Fibroblast of mammary gland (primary cell): ENCODE measurements around the gene ACTR6.

ENCODE experiments used
- DNase-seq: peaks from one replicate; pipeline ENCODE4 v3.0.0-alpha.2; 2010; ENCODE audit warnings: low read depth
- H3K4me3 ChIP-seq: 2 replicates; pipeline ENCODE4 v1.5.1; 2011; ENCODE audit warnings: low read depth, mild to moderate bottlenecking, low read length, moderate library complexity; ENCODE audit not compliant: control insufficient read depth
- TF ChIP-seq, protein P1 (sequence below): conservative IDR thresholded peaks from 2 replicates; pipeline ENCODE4 v1.5.1; 2011; ENCODE audit warnings: low read depth, low read length, inconsistent platforms; ENCODE audit not compliant: control insufficient read depth, insufficient read depth

ACTR6 gene

DNA sequence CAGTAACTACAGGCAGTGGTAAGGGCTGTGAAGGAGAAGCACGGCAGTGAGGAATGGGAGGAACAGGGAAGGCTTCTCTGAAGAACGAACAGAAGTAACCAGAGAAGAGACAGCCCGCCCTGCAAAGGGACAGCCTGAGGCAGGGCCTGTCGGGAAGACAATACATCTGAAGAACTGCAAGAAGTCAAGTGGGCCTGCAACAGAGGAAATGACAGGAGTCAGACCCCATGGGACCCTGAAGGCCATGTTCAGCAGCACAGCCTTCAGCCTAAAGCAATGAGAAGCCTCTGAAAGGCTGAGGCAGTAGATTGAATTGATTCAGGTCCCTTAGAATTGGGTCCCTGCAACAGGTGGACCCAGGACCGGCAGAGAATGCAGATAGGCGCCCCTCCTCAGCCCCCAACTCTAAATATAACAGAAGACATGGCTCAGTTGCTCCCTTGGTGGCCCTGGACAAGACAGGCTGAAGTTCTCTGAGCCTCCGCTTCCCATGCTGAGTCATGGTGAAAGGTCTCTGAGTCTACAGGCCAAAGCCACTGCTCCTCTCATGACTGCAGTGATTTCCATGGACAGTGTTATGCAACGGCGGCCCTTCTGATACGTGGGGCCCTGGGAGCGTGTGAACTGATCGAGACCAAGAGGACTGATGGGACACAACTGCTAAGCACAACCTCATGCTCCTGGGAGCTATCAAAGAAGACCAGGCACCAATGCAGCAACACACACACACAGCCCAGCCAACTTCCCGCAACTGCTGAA, 10.8 kb upstream of the ACTR6 start:
- TF ChIP-seq, protein P1, sequence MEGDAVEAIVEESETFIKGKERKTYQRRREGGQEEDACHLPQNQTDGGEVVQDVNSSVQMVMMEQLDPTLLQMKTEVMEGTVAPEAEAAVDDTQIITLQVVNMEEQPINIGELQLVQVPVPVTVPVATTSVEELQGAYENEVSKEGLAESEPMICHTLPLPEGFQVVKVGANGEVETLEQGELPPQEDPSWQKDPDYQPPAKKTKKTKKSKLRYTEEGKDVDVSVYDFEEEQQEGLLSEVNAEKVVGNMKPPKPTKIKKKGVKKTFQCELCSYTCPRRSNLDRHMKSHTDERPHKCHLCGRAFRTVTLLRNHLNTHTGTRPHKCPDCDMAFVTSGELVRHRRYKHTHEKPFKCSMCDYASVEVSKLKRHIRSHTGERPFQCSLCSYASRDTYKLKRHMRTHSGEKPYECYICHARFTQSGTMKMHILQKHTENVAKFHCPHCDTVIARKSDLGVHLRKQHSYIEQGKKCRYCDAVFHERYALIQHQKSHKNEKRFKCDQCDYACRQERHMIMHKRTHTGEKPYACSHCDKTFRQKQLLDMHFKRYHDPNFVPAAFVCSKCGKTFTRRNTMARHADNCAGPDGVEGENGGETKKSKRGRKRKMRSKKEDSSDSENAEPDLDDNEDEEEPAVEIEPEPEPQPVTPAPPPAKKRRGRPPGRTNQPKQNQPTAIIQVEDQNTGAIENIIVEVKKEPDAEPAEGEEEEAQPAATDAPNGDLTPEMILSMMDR = no peak
- no peak for DNase-seq
- H3K4me3 ChIP-seq = no peak overlapping the region

DNA sequence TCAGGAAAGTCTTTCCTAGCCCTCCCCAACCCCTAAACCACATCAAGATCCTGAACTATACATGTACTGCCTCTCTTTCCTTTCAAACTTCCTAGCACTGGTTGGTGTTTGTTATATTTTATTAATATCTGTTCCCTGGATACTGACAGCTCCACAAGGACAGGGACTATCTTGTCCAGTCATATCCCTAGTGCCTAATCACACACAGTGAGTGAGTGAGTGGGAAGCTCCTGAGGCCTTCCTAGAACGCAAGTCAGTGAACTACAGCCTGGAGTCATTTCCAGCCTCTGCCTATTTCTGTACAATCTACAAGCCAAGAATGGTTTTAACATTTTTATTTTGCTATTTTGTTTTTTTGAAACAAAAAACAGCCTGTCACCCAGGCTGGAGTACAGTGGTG, 7.5 kb upstream of the ACTR6 start:
- TF ChIP-seq, protein P1 = no peak
- H3K4me3 ChIP-seq = no peak overlapping the region
- DNase-seq = no peak

GRCh38 chr12:100197486-100197885, 3.1 kb upstream of the ACTR6 start:
- TF ChIP-seq, protein P1 = no peak
- DNase-seq = no peak
- no peak overlapping the region for H3K4me3 ChIP-seq

DNA sequence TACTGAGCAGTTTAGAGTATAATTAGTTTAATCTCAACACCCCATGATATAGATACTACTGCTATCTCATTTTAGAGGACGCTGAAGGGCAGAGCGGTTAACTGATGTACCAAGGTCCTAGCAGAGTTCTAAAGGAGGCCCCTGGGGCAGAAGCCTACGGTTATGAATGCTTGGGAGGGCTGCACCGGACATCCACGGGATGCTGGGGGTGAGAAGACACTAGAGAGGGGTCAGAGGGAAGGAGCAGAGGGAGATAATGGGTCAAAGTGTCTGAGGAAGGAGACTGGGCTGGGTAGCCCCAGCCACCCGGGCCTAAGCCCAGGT, 1.6 kb upstream of the ACTR6 start:
- no peak for DNase-seq
- TF ChIP-seq, protein P1 = no peak

DNA sequence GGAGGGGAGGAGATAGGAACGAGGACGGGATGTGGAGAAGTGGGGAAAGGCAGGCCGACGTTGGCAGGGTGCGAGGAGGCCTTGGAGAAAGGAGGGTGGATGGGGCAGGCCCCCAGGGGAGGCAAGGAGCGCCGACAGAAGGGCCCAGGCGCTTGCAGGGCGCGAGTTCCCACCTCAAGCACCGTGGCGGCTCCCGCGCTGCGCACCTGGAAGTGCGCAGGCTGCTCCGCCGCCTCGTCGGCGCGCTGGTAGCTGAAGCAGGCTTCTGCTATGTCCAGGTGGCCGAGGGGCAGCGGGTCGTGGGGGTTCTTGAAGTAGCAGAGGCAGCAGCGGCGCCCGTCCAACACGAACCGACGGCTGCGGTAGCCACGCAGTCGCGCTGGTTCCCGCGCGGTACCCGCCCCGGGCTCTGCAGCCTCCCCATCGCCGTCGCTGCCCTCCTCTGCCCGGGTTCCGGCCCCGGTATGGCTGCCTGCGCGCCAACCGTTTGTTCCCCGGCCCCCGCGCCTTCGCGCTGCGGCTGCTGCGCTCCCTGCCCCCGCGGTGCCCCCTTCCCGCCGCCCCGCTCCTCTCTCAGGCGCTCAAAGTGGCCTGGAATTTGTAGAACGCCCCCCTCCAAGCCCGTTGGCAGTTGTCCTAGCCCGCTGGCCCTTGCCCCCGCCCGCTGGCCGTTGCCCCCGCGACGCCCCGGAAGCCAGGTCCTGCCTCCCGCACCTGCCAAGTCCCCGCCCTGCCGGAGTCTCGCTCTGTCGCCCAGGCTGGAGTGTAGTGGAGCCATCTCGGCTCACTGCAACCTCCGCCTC, 1.1 kb upstream of the ACTR6 start:
- TF ChIP-seq, protein P1 = no peak
- peak overlapping the region; percentile 63 for H3K4me3 ChIP-seq
- no peak for DNase-seq

More for the DNA sequence above, 1.6 kb upstream of the ACTR6 start:
- peak overlapping the region; percentile 63 for H3K4me3 ChIP-seq

DNA sequence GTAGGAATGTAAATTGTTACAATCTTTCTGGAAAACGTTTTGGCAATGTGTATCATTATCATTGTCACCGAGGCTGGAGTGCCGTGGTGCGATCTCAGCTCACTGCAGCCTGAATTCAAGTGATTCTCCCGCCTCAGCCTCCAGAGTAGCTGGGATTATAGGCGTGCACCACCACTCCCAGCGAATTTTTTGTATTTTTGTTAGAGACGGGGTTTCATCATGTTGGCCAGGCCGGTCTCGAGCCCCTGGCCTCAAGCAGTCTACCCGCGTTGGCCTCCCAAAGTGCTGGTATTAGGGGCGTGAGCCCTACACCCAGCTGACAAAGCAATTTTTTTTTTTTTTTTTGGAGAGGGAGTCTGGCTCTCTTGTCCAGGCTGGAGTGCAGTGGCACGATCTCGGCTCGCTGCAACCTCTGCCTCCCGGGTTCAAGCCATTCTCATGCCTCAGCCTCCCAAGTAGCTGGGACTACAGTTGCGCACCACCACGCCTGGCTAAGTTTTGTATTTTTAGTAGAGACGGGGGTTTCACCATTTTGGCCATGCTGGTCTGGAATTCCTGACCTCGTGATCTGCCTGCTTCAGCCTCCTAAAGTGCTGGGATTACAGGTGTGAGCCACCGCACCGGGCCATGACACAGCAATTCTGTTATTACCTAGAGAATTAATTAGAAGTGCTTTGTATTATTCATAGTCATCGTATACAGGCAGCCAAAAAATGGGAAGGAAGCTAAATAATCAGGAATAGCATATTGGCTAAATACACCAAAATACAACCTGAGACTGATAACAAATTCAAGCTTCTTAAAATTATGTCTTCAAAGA, 1.2 kb downstream of the ACTR6 start:
- TF ChIP-seq, protein P1 = no peak
- DNase-seq = no peak
- H3K4me3 ChIP-seq = peak overlapping the region; percentile 63
